Activated naive CD4-positive, alpha-beta T cell treated with anti-CD3 and anti-CD28 coated beads for 36 hours (primary cell): ENCODE results near the gene LPCAT2. TPM values are rescaled to one million over a fixed set of nuclear protein-coding genes. Genes with fewer than 3 reads are reported as not detected.

ENCODE experiments used
- CTCF ChIA-PET: fragments of 350-600 bp; sonication (Branson Sonifier 250); formaldehyde crosslinking; loops from one replicate; lab custom pipeline; 2021; ENCODE audit warnings: antibody characterized with exemption; lab: Charles Lee
- DNase-seq: peaks from one replicate; pipeline ENCODE4 v3.0.0-alpha.2; 2020
- H3K27ac Mint-ChIP-seq: one replicate; pipeline ENCODE4 v1.8.0; 2021; ENCODE audit warnings: mild to moderate bottlenecking, mixed read lengths
- H3K27me3 Mint-ChIP-seq: one replicate; pipeline ENCODE4 v1.8.0; 2021; ENCODE audit warnings: low read depth, mixed read lengths
- H3K36me3 Mint-ChIP-seq: one replicate; pipeline ENCODE4 v1.8.0; 2021; ENCODE audit warnings: low read depth, mixed read lengths
- H3K4me1 Mint-ChIP-seq: one replicate; pipeline ENCODE4 v1.8.0; 2021; ENCODE audit warnings: low read depth, mixed read lengths
- H3K4me3 Mint-ChIP-seq: one replicate; pipeline ENCODE4 v1.8.0; 2021; ENCODE audit warnings: mild to moderate bottlenecking, moderate library complexity, mixed read lengths
- H3K9me3 Mint-ChIP-seq: one replicate; pipeline ENCODE4 v1.8.0; 2021; ENCODE audit warnings: mixed read lengths
- intact Hi-C: fragments of 100-400 bp; cut with micrococcal nuclease; formaldehyde crosslinking; loops from one replicate; pipeline ENCODE4 v1.15.1; 2023
- total RNA-seq, 2 experiments: library from RNA; stranded (reverse); gene quantifications; one replicate each; pipeline ENCODE4 v1.2.3, GENCODE V29; 2021

The LPCAT2 gene
- total RNA-seq, 2 experiments from 2014 or later: 0.12 to 0.32 TPM

DNA sequence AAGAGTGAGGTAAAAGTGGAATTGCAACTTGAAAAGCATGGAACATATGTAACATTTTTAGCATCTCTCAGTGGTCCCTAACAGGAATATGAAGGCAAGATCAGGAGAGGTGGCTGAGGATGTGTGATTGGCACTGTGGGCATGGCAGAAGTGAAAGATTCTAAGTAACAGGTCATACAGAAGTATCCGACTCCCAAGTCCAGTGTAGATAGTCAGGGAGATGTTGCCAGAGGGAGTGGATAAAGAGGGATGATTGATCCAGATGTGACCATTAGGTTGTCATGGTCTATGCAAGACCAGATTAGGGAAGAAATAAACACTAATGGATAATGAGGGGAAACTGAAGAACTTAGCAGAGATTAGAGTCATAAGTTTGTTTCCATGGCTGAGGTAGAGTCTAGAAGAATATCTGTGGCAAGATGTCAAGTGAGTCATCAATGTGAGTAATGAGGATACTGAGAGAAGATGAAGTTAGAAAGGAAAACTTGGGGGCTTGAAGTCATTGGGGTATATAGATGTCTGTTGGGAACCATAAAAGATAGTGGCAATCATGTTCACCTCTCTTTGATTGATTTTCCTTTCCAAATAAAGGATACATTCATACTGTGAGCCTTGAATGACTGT is 33.7 kb downstream of the LPCAT2 start:
- Mint-ChIP-seq H3K27ac (no peak overlapping the region), H3K9me3 (no peaks in the 10 kb centered on the region), H3K27me3 (no peaks in the 10 kb centered on the region), H3K4me1 (no peaks in the 10 kb centered on the region), H3K4me3 (no peak overlapping the region), H3K36me3 (no peaks in the 10 kb centered on the region)
- intact Hi-C loops: loop anchor here (1.0 to 2.0 kb wide), 2 partner anchors 77 to 160 kb away; no protein-coding TSS in a partner anchor
- CTCF ChIA-PET: no interaction called here
- DNase-seq: no peak

GRCh38 chr16:55543472-55543871 is 34.6 kb downstream of the LPCAT2 start:
- no peaks in the 10 kb centered on the region for H3K27me3 Mint-ChIP-seq
- no peaks in the 10 kb centered on the region for H3K4me1 Mint-ChIP-seq
- no peak overlapping the region for H3K27ac Mint-ChIP-seq
- H3K9me3 Mint-ChIP-seq: no peaks in the 10 kb centered on the region
- DNase-seq: no peak
- no peaks in the 10 kb centered on the region for H3K36me3 Mint-ChIP-seq
- no peak overlapping the region for H3K4me3 Mint-ChIP-seq
- intact Hi-C loops: loop anchor here (1.0 to 2.0 kb wide), 2 partner anchors 78 to 159 kb away; no protein-coding TSS in a partner anchor
- CTCF ChIA-PET: interaction anchor here (1.1 kb wide), 1 partner anchor 159 kb away, joined by 3 read pairs; no protein-coding TSS in a partner anchor

DNA sequence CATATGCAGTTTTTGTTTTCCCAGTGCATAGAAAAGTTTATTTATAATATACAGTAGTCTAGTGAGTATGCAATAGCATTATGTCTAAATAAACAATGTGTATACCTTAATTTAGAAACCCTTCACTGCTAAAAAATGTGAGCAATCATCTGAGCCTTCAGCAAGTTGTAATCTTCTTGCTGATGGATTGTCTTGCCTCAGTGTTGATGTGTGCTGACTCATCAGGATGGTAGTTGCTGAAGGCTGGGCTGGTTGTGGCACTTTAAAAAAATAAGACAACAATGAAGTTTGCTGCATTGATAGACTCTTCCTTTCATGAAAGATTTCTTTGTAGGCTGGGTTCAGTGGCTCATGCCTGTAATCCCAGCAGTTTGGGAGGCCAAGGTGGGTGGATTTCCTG is 43.7 kb downstream of the LPCAT2 start:
- no peak overlapping the region for H3K27ac Mint-ChIP-seq
- CTCF ChIA-PET: no interaction called here
- H3K4me3 Mint-ChIP-seq: no peak overlapping the region
- no peaks in the 10 kb centered on the region for H3K36me3 Mint-ChIP-seq
- intact Hi-C loops: no loop called here
- peaks cover 6% of the 10 kb centered on the region for H3K27me3 Mint-ChIP-seq
- DNase-seq: no peak
- no peaks in the 10 kb centered on the region for H3K9me3 Mint-ChIP-seq
- H3K4me1 Mint-ChIP-seq: no peaks in the 10 kb centered on the region

- no peaks in the 10 kb centered on the region for H3K36me3 Mint-ChIP-seq
- no peaks in the 10 kb centered on the region for H3K9me3 Mint-ChIP-seq
- no peak overlapping the region for H3K27ac Mint-ChIP-seq
- no peaks in the 10 kb centered on the region for H3K4me1 Mint-ChIP-seq
- H3K27me3 Mint-ChIP-seq: peaks cover 6% of the 10 kb centered on the region
- CTCF ChIA-PET: interaction anchor here (1.6 kb wide), 1 partner anchor 91 kb away, joined by 7 read pairs; no protein-coding TSS in a partner anchor
- intact Hi-C loops: no loop called here
- H3K4me3 Mint-ChIP-seq: no peak overlapping the region
- no peak for DNase-seq
Observed at GRCh38 chr16:55555436-55555835, 46.6 kb downstream of the LPCAT2 start.

- H3K27me3 Mint-ChIP-seq: peaks cover 8% of the 10 kb centered on the region
- no peak overlapping the region for H3K4me3 Mint-ChIP-seq
- no peaks in the 10 kb centered on the region for H3K36me3 Mint-ChIP-seq
- no peaks in the 10 kb centered on the region for H3K9me3 Mint-ChIP-seq
- intact Hi-C loops: no loop called here
- H3K4me1 Mint-ChIP-seq: no peaks in the 10 kb centered on the region
- no peak overlapping the region for H3K27ac Mint-ChIP-seq
- no peak for DNase-seq
- CTCF ChIA-PET: interaction anchor here (0.6 kb wide), 1 partner anchor 12 kb away, joined by 3 read pairs; no protein-coding TSS in a partner anchor
Observed at GRCh38 chr16:55557186-55557585, 48.3 kb downstream of the LPCAT2 start.

- Mint-ChIP-seq H3K9me3 (no peaks in the 10 kb centered on the region), H3K27ac (no peak overlapping the region), H3K4me1 (no peaks in the 10 kb centered on the region), H3K27me3 (peaks cover 12% of the 10 kb centered on the region), H3K36me3 (no peaks in the 10 kb centered on the region), H3K4me3 (no peak overlapping the region)
- intact Hi-C loops: no loop called here
- DNase-seq: no peak
- CTCF ChIA-PET: interaction anchor here (1.6 kb wide), 1 partner anchor 94 kb away, joined by 6 read pairs; no protein-coding TSS in a partner anchor
Observed at GRCh38 chr16:55559233-55559632, 50.4 kb downstream of the LPCAT2 start.

GRCh38 chr16:55559933-55560516 is 51.2 kb downstream of the LPCAT2 start:
- no peaks in the 10 kb centered on the region for H3K4me1 Mint-ChIP-seq
- intact Hi-C loops: no loop called here
- CTCF ChIA-PET: no interaction called here
- H3K27ac Mint-ChIP-seq: no peak overlapping the region
- H3K9me3 Mint-ChIP-seq: no peaks in the 10 kb centered on the region
- H3K36me3 Mint-ChIP-seq: no peaks in the 10 kb centered on the region
- H3K27me3 Mint-ChIP-seq: peaks cover 13% of the 10 kb centered on the region
- H3K4me3 Mint-ChIP-seq: no peak overlapping the region
- DNase-seq: no peak

- Mint-ChIP-seq H3K4me1 (no peaks in the 10 kb centered on the region), H3K27me3 (peaks cover 13% of the 10 kb centered on the region), H3K36me3 (no peaks in the 10 kb centered on the region), H3K27ac (no peak overlapping the region), H3K9me3 (no peaks in the 10 kb centered on the region), H3K4me3 (no peak overlapping the region)
- CTCF ChIA-PET: interaction anchor here (1.5 kb wide), 1 partner anchor 97 kb away, joined by 6 read pairs; no protein-coding TSS in a partner anchor
- DNase-seq: no peak
- intact Hi-C loops: no loop called here
Observed at GRCh38 chr16:55561319-55561848, 52.5 kb downstream of the LPCAT2 start.

- CTCF ChIA-PET: interaction anchor here (0.6 to 1.4 kb wide), 2 partner anchors 14 to 35 kb away, joined by 3 read pairs; no protein-coding TSS in a partner anchor
- DNase-seq: no peak
- H3K27me3 Mint-ChIP-seq: peaks cover 11% of the 10 kb centered on the region
- no peaks in the 10 kb centered on the region for H3K36me3 Mint-ChIP-seq
- no peak overlapping the region for H3K27ac Mint-ChIP-seq
- H3K4me1 Mint-ChIP-seq: no peaks in the 10 kb centered on the region
- H3K9me3 Mint-ChIP-seq: no peaks in the 10 kb centered on the region
- no peak overlapping the region for H3K4me3 Mint-ChIP-seq
- intact Hi-C loops: no loop called here
Observed at GRCh38 chr16:55562936-55563335, 54.1 kb downstream of the LPCAT2 start.

- no peak for DNase-seq
- Mint-ChIP-seq H3K27me3 (peaks cover 11% of the 10 kb centered on the region), H3K27ac (no peak overlapping the region), H3K4me3 (no peak overlapping the region), H3K36me3 (no peaks in the 10 kb centered on the region), H3K9me3 (no peaks in the 10 kb centered on the region), H3K4me1 (no peaks in the 10 kb centered on the region)
- CTCF ChIA-PET: no interaction called here
- intact Hi-C loops: no loop called here
Observed at GRCh38 chr16:55563797-55564196, 54.9 kb downstream of the LPCAT2 start.

GRCh38 chr16:55565086-55565485 is 56.2 kb downstream of the LPCAT2 start:
- Mint-ChIP-seq H3K27ac (no peak overlapping the region), H3K4me1 (no peaks in the 10 kb centered on the region)
- CTCF ChIA-PET: no interaction called here

DNA sequence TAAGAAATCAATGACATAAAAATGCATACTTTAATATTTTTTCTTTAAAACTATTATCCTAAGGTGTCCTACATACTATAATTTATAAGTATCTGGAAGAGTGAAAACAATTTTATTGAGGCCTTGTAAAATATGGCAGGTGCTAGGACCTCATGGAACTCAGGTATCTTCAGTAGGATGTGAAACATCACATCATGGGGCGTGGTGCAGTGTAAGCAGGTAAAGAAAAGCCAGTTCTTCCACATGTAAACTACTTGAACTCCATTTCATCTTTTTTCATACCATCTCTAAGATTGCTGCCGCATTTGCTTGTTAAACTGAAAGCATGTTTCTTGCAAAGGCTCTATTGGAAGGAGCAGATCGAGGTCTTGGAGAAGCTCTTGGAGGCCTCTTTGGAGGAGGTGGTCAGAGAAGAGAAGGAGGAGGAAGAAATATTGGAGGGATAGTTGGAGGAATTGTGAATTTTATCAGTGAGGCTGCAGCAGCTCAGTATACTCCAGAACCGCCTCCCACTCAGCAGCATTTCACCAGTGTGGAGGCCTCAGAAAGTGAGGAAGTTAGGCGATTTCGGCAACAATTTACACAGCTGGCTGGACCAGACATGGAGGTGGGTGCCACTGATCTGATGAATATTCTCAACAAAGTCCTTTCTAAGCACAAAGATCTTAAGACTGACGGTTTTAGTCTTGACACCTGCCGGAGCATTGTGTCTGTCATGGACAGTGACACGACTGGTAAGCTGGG is 57.7 kb downstream of the LPCAT2 start, which contains the start of gene CAPNS2:
CAPNS2 (plus strand) TSS at position 253 of the 744 bp plus-strand sequence; CDS start at position 326, 73 bp downstream.
- no peaks in the 10 kb centered on the region for H3K36me3 Mint-ChIP-seq

More at GRCh38 chr16:55565086-55565485, 56.2 kb downstream of the LPCAT2 start:
- no peaks in the 10 kb centered on the region for H3K36me3 Mint-ChIP-seq
- no peak overlapping the region for H3K4me3 Mint-ChIP-seq
- DNase-seq: no peak
- peaks cover 16% of the 10 kb centered on the region for H3K27me3 Mint-ChIP-seq
- H3K9me3 Mint-ChIP-seq: no peaks in the 10 kb centered on the region
- intact Hi-C loops: no loop called here

More for the DNA sequence above, 57.7 kb downstream of the LPCAT2 start, which contains the start of gene CAPNS2:
- no peak for DNase-seq
- Mint-ChIP-seq H3K9me3 (no peaks in the 10 kb centered on the region), H3K27me3 (peaks cover 16% of the 10 kb centered on the region), H3K27ac (no peak within 1 kb of the TSS), H3K4me3 (no peak within 1 kb of the TSS), H3K4me1 (no peaks in the 10 kb centered on the region)
- CTCF ChIA-PET: interaction anchor here (0.5 kb wide), 1 partner anchor 19 kb away, joined by 4 read pairs; no protein-coding TSS in a partner anchor
- intact Hi-C loops: no loop called here
